Calu3 (cell line): ENCODE measurements around the gene FOXO4. TPM values are rescaled to one million over a fixed set of nuclear protein-coding genes. Genes with fewer than 3 reads are reported as not detected.

Experiments used
- BruUV-seq: library from RNA; stranded (reverse); fragments of 400-500 nt; replicated peaks from 2 replicates; lab custom pipeline; 2021; lab: Mats Ljungman, UMichigan
- CTCF ChIA-PET: fragments of 300-600 bp; sonication (Branson Sonifier 250); formaldehyde crosslinking; loops from one replicate; lab custom pipeline; 2022; ENCODE audit warnings: antibody characterized with exemption; lab: Charles Lee
- DNase-seq: peaks from one replicate; pipeline ENCODE4 v3.0.0; 2022
- H3K27ac Mint-ChIP-seq: one replicate; pipeline ENCODE4 v1.8.0; 2022; ENCODE audit warnings: mixed read lengths; ENCODE audit not compliant: unreplicated experiment
- H3K27me3 Mint-ChIP-seq: one replicate; pipeline ENCODE4 v1.8.0; 2022; ENCODE audit warnings: mixed read lengths; ENCODE audit not compliant: unreplicated experiment
- H3K36me3 Mint-ChIP-seq: one replicate; pipeline ENCODE4 v1.8.0; 2022; ENCODE audit warnings: mild to moderate bottlenecking, moderate library complexity, mixed read lengths; ENCODE audit not compliant: insufficient read depth, unreplicated experiment
- H3K4me1 Mint-ChIP-seq: one replicate; pipeline ENCODE4 v1.8.0; 2022; ENCODE audit warnings: mild to moderate bottlenecking, low read depth, mixed read lengths; ENCODE audit not compliant: unreplicated experiment
- H3K4me3 Mint-ChIP-seq: one replicate; pipeline ENCODE4 v1.8.0; 2022; ENCODE audit warnings: mild to moderate bottlenecking, low read depth, moderate library complexity, mixed read lengths; ENCODE audit not compliant: unreplicated experiment
- H3K9me3 Mint-ChIP-seq: one replicate; pipeline ENCODE4 v1.8.0; 2022; ENCODE audit warnings: low read depth, mixed read lengths; ENCODE audit not compliant: unreplicated experiment
- intact Hi-C: fragments of 100-400 bp; cut with micrococcal nuclease; formaldehyde crosslinking; loops from one replicate; pipeline ENCODE4 v1.10.0; 2022; ENCODE audit not compliant: unreplicated experiment
- total RNA-seq: library from RNA; stranded (reverse); gene quantifications from 2 replicates; pipeline ENCODE4 v1.2.3, GENCODE V29; 2022
- TF ChIP-seq, protein P1 (sequence below): fragments of 200-600 bp; IDR thresholded peaks from one replicate; pipeline ENCODE4 v1.8.0; 2022; ENCODE audit warnings: antibody characterized with exemption; ENCODE audit not compliant: unreplicated experiment

Gene FOXO4
- total RNA-seq, 1 experiment from 2014 or later = 9.8 TPM

DNA sequence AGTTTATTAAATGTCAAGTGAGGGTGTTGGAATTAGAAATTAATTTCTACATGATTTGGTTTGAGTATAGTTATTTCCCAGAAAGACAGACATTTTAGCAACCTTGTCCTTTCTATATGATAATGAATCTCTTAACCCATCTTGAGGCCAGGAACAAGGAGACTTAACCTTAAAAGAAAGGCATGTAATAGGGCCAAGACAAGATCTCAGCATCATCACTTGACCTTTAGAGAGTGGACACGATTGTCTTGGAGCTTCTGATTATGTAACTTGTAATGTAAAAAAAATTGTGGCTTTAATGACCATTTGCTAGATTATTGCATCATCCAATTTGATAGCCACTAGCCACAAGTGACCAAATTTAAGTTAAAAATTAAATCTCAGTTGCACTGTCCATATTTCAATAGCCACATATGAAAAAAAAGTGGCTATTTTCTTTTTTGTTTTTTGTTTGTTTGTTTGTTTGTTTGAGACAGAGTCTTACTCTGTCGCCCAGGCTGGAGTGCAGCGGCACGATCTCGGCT is 13.5 kb upstream of the FOXO4 start:
- TF ChIP-seq, protein P1, sequence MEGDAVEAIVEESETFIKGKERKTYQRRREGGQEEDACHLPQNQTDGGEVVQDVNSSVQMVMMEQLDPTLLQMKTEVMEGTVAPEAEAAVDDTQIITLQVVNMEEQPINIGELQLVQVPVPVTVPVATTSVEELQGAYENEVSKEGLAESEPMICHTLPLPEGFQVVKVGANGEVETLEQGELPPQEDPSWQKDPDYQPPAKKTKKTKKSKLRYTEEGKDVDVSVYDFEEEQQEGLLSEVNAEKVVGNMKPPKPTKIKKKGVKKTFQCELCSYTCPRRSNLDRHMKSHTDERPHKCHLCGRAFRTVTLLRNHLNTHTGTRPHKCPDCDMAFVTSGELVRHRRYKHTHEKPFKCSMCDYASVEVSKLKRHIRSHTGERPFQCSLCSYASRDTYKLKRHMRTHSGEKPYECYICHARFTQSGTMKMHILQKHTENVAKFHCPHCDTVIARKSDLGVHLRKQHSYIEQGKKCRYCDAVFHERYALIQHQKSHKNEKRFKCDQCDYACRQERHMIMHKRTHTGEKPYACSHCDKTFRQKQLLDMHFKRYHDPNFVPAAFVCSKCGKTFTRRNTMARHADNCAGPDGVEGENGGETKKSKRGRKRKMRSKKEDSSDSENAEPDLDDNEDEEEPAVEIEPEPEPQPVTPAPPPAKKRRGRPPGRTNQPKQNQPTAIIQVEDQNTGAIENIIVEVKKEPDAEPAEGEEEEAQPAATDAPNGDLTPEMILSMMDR = no peak
- no TSS peak for BruUV-seq
- Mint-ChIP-seq H3K4me3 (no peak overlapping the region), H3K4me1 (peaks cover 9% of the 10 kb centered on the region), H3K9me3 (no peaks in the 10 kb centered on the region), H3K27me3 (peaks cover 20% of the 10 kb centered on the region), H3K27ac (no peak overlapping the region), H3K36me3 (no peaks in the 10 kb centered on the region)
- CTCF ChIA-PET = interaction anchor here (0.6 kb wide), 1 partner anchor 8 kb away, joined by 3 read pairs; no protein-coding TSS in a partner anchor
- intact Hi-C loops = no loop called here
- no peak for DNase-seq

- no peaks in the 10 kb centered on the region for H3K9me3 Mint-ChIP-seq
- no peak for DNase-seq
- H3K27ac Mint-ChIP-seq = no peak overlapping the region
- intact Hi-C loops = no loop called here
- H3K4me3 Mint-ChIP-seq = no peak overlapping the region
- peaks cover 17% of the 10 kb centered on the region for H3K27me3 Mint-ChIP-seq
- TF ChIP-seq, protein P1 = no peak
- peaks cover 9% of the 10 kb centered on the region for H3K4me1 Mint-ChIP-seq
- BruUV-seq = no TSS peak
- CTCF ChIA-PET = no interaction called here
- no peaks in the 10 kb centered on the region for H3K36me3 Mint-ChIP-seq
Observed at GRCh38 chrX:71082822-71083221, 12.8 kb upstream of the FOXO4 start.

- BruUV-seq = no TSS peak
- H3K27ac Mint-ChIP-seq = no peak overlapping the region
- DNase-seq = no peak
- H3K4me3 Mint-ChIP-seq = no peak overlapping the region
- peaks cover 8% of the 10 kb centered on the region for H3K4me1 Mint-ChIP-seq
- CTCF ChIA-PET = no interaction called here
- no peaks in the 10 kb centered on the region for H3K9me3 Mint-ChIP-seq
- no peaks in the 10 kb centered on the region for H3K27me3 Mint-ChIP-seq
- intact Hi-C loops = no loop called here
- no peaks in the 10 kb centered on the region for H3K36me3 Mint-ChIP-seq
- TF ChIP-seq, protein P1 = no peak
Observed at GRCh38 chrX:71085900-71086299, 9.8 kb upstream of the FOXO4 start.

DNA sequence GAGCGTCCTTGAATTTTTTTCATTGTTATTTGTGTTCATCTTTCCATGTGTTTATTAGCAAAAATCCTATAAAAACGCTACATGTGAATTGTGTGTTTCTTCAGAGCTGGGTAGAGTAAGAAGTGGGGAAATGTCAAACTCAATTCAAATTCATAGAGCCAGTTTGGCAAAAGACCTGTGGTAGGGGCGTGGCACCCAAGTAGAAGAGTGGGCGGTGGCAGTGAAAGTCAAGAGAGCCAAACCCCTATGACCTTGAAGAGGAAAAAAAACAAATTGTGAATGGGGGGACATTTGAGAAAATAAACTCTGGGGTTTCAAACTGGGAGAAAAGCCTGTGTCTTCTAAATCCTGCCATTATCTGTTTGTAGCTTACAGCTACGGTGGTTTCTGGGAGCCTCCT is 4.4 kb upstream of the FOXO4 start:
- TF ChIP-seq, protein P1 = no peak
- H3K36me3 Mint-ChIP-seq = peaks cover 17% of the 10 kb centered on the region
- CTCF ChIA-PET = no interaction called here
- no peak for DNase-seq
- intact Hi-C loops = no loop called here
- H3K27ac Mint-ChIP-seq = no peak overlapping the region
- H3K27me3 Mint-ChIP-seq = no peaks in the 10 kb centered on the region
- no TSS peak for BruUV-seq
- no peaks in the 10 kb centered on the region for H3K9me3 Mint-ChIP-seq
- no peak overlapping the region for H3K4me3 Mint-ChIP-seq
- H3K4me1 Mint-ChIP-seq = no peaks in the 10 kb centered on the region
